ENCODE results near the gene LMO4. TPM values are rescaled to one million over a fixed set of nuclear protein-coding genes. Genes with fewer than 3 reads are reported as not detected.

LMO4 gene
- total and polyA plus RNA-seq, 8 donors = 30.7 to 120 (median 79.5) TPM

- WGBS, 5 donors = 0 to 1% (median 1%) methylated on average over 10 of the region's 10 CpGs
- intact Hi-C loops (cut with DNase I; ENCODE audit: low total_unique reads) = no loop called here
- TF ChIP-seq EP300 (IDR thresholded peaks at IDR 0.05) = no peak
- no peak for TF ChIP-seq POLR2A (IDR thresholded peaks at IDR 0.05)
- TF ChIP-seq, protein P1, sequence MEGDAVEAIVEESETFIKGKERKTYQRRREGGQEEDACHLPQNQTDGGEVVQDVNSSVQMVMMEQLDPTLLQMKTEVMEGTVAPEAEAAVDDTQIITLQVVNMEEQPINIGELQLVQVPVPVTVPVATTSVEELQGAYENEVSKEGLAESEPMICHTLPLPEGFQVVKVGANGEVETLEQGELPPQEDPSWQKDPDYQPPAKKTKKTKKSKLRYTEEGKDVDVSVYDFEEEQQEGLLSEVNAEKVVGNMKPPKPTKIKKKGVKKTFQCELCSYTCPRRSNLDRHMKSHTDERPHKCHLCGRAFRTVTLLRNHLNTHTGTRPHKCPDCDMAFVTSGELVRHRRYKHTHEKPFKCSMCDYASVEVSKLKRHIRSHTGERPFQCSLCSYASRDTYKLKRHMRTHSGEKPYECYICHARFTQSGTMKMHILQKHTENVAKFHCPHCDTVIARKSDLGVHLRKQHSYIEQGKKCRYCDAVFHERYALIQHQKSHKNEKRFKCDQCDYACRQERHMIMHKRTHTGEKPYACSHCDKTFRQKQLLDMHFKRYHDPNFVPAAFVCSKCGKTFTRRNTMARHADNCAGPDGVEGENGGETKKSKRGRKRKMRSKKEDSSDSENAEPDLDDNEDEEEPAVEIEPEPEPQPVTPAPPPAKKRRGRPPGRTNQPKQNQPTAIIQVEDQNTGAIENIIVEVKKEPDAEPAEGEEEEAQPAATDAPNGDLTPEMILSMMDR (IDR thresholded peaks at IDR 0.05) = no peak
- TF ChIP-seq POLR2AphosphoS5 (IDR thresholded peaks at IDR 0.05) = no peak
Measured at GRCh38 chr1:87330885-87331364, 2.2 kb downstream of the LMO4 start.

GRCh38 chr1:87331365-87332241 is 2.9 kb downstream of the LMO4 start:
- Histone ChIP-seq H3K27ac (peak overlapping the region; percentile 96 to 99 (median 98)), H3K4me1 (peaks cover 21 to 51% (median 46%) of the 10 kb centered on the region in 4 donors), H3K4me3 (peak overlapping the region; percentile 78 to 88 (median 81)), H3K9me3 (no peaks in the 10 kb centered on the region), H3K36me3 (no peaks in the 10 kb centered on the region), H3K27me3 (no peaks in the 10 kb centered on the region)
- DNase-seq = peak; percentile 76 to 95
- intact Hi-C loops (cut with DNase I; ENCODE audit: low total_unique reads) = no loop called here
- peak; percentile 13 to 65 (median 19) for TF ChIP-seq POLR2AphosphoS5 (IDR thresholded peaks at IDR 0.05)
- TF ChIP-seq EP300 (IDR thresholded peaks at IDR 0.05) = no peak
- TF ChIP-seq, protein P1 (IDR thresholded peaks at IDR 0.05) = peak in 1 of 7 experiments; percentile 10
- WGBS, 5 donors = 0 to 1% (median 1%) methylated on average over 46 to 65 of the region's 65 CpGs

More at GRCh38 chr1:87330885-87331364, 2.2 kb downstream of the LMO4 start:
- Histone ChIP-seq H3K27ac (peak overlapping the region; percentile 96 to 99 (median 98)), H3K9me3 (no peaks in the 10 kb centered on the region), H3K4me1 (peaks cover 23 to 51% (median 43%) of the 10 kb centered on the region in 4 donors), H3K4me3 (peak overlapping the region; percentile 78 to 88 (median 81)), H3K36me3 (no peaks in the 10 kb centered on the region), H3K27me3 (no peaks in the 10 kb centered on the region)
- no peak for DNase-seq

DNA sequence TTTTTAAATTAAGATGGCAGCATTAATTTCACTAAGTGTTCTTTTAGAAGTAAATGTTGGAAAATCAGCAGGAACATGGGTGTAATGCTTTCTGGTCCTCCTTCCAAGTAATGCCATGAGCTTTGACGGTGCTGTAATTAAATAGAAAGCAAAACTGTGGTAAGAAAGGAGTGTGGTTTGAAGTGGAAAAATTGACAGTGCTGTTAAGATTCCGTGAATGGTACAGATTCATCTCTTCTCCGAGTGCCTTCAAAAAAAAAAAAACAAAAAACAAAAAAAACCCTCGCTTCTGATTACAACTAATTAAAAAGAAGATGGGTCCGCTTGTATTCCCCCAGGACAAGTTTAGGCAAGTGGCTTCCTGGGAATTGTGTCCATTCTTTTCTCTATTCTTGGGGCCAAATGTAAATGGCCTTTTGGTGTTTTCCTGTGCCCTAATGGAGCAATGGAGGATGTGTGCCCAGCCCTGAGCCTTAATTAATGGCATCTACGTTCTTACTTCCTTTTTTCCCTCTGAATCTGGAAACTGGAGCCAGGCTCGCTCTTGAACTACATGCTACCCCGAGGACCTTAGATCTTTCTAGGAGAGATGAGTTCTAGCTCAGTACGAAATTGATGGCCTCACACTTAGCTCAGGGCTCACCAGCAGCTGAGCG is 5.1 kb downstream of the LMO4 start:
- H3K4me1 ChIP-seq = peaks cover 35 to 63% (median 59%) of the 10 kb centered on the region in 4 donors
- intact Hi-C loops (cut with DNase I; ENCODE audit: low total_unique reads) = no loop called here
- no peak for TF ChIP-seq EP300 (IDR thresholded peaks at IDR 0.05)
- TF ChIP-seq, protein P1 (IDR thresholded peaks at IDR 0.05) = no peak
- no peak for TF ChIP-seq POLR2AphosphoS5 (IDR thresholded peaks at IDR 0.05)
- TF ChIP-seq POLR2A (IDR thresholded peaks at IDR 0.05) = no peak
- peak in 1 of 2 donors; percentile 39 for DNase-seq
- WGBS, 5 donors = 21 to 32% (median 27%) methylated on average over 10 of the region's 10 CpGs
- peak overlapping the region; percentile 78 to 88 (median 81) for H3K4me3 ChIP-seq
- H3K36me3 ChIP-seq = peaks cover 0 to 9% (median 6%) of the 10 kb centered on the region in 4 donors
- no peaks in the 10 kb centered on the region for H3K9me3 ChIP-seq
- peak overlapping the region; percentile 85 to 99 (median 91) for H3K27ac ChIP-seq
- H3K27me3 ChIP-seq = no peaks in the 10 kb centered on the region

All from stomach (tissue), 9 donors.